GM18907 (cell line): Measurements from ENCODE around the gene MOB3B.
"Not testable (repeated sequence)": the region's sequence is repeated elsewhere in the genome, so short reads cannot be mapped to it uniquely, and the experiment has no call there.

Experiments used
- ATAC-seq: cut with Tn5 transposase; IDR thresholded peaks from one replicate; pipeline ENCODE4 v1.9.1; 2021; ENCODE audit warnings: mild to moderate bottlenecking, moderate library complexity; ENCODE audit not compliant: unreplicated experiment

MOB3B gene

GRCh38 chr9:27426511-27427271, 102.9 kb downstream of the MOB3B start:
- ATAC-seq = peak; percentile 33

GRCh38 chr9:27425827-27426510, 103.6 kb downstream of the MOB3B start:
- ATAC-seq = peak; percentile 66

- no peak for ATAC-seq
These were observed 105.5 kb downstream of the MOB3B start for GRCh38 chr9:27423915-27424710.

- no peak for ATAC-seq
These were observed 107.3 kb downstream of the MOB3B start for GRCh38 chr9:27422279-27422834.

GRCh38 chr9:27421577-27421976, 108.0 kb downstream of the MOB3B start:
- ATAC-seq = no peak

GRCh38 chr9:27419558-27419957, 110.1 kb downstream of the MOB3B start:
- ATAC-seq = not testable (repeated sequence)

- no peak for ATAC-seq
These were observed 115.3 kb downstream of the MOB3B start for GRCh38 chr9:27414220-27414761.

GRCh38 chr9:27413511-27414219, 115.9 kb downstream of the MOB3B start:
- no peak for ATAC-seq

- no peak for ATAC-seq
These were observed 116.7 kb downstream of the MOB3B start for GRCh38 chr9:27412963-27413362.

GRCh38 chr9:27412081-27412480, 117.5 kb downstream of the MOB3B start:
- ATAC-seq = no peak

- no peak for ATAC-seq
These were observed 121.1 kb downstream of the MOB3B start for GRCh38 chr9:27408482-27408881.

- ATAC-seq = no peak
These were observed 121.6 kb downstream of the MOB3B start for GRCh38 chr9:27408001-27408400.

- ATAC-seq = no peak
These were observed 122.1 kb downstream of the MOB3B start for GRCh38 chr9:27407491-27407890.

GRCh38 chr9:27404661-27405060, 125.0 kb downstream of the MOB3B start:
- no peak for ATAC-seq

- ATAC-seq = no peak
These were observed 127.0 kb downstream of the MOB3B start for GRCh38 chr9:27402626-27403025.

GRCh38 chr9:27400334-27400880, 129.2 kb downstream of the MOB3B start:
- no peak for ATAC-seq

GRCh38 chr9:27398982-27399653, 130.5 kb downstream of the MOB3B start:
- no peak for ATAC-seq

- no peak for ATAC-seq
These were observed 133.1 kb downstream of the MOB3B start for GRCh38 chr9:27396495-27396894.

GRCh38 chr9:27395484-27395921, 134.1 kb downstream of the MOB3B start:
- ATAC-seq = no peak

- ATAC-seq = no peak
These were observed 134.8 kb downstream of the MOB3B start for GRCh38 chr9:27394826-27395201.
